GM06990 (cell line): Measurements from ENCODE around the gene VTN.

Experiments used
- DNase-seq: peaks from one replicate; pipeline ENCODE4 v3.0.0-alpha.2; 2011; ENCODE audit not compliant: insufficient read length; ENCODE audit errors: extremely low read depth
- H3K27me3 ChIP-seq: replicated peaks from 2 replicates; pipeline ENCODE4 v1.6.0; 2011; ENCODE audit warnings: low read length; ENCODE audit not compliant: control insufficient read depth, insufficient read depth
- H3K36me3 ChIP-seq: 2 replicates; pipeline ENCODE4 v1.5.1; 2011; ENCODE audit warnings: low read length; ENCODE audit not compliant: control insufficient read depth, insufficient read depth
- H3K4me3 ChIP-seq: replicated peaks from 2 replicates; pipeline ENCODE4 v1.5.1; 2011; ENCODE audit warnings: low read depth, mild to moderate bottlenecking, control low read depth, low read length
- TF ChIP-seq, protein P1 (sequence below): IDR thresholded peaks from 2 replicates; pipeline ENCODE4 v1.5.1; 2011; ENCODE audit warnings: low read length, control low read depth, mild to moderate bottlenecking, inconsistent platforms; ENCODE audit not compliant: insufficient read depth, poor library complexity, severe bottlenecking

Gene VTN

GRCh38 chr17:28404007-28404406, 33.9 kb upstream of the VTN start:
- H3K27me3 ChIP-seq, result no peaks in the 10 kb centered on the region
- peaks cover 2% of the 10 kb centered on the region for H3K36me3 ChIP-seq
- no peak overlapping the region for H3K4me3 ChIP-seq
- TF ChIP-seq, protein P1, sequence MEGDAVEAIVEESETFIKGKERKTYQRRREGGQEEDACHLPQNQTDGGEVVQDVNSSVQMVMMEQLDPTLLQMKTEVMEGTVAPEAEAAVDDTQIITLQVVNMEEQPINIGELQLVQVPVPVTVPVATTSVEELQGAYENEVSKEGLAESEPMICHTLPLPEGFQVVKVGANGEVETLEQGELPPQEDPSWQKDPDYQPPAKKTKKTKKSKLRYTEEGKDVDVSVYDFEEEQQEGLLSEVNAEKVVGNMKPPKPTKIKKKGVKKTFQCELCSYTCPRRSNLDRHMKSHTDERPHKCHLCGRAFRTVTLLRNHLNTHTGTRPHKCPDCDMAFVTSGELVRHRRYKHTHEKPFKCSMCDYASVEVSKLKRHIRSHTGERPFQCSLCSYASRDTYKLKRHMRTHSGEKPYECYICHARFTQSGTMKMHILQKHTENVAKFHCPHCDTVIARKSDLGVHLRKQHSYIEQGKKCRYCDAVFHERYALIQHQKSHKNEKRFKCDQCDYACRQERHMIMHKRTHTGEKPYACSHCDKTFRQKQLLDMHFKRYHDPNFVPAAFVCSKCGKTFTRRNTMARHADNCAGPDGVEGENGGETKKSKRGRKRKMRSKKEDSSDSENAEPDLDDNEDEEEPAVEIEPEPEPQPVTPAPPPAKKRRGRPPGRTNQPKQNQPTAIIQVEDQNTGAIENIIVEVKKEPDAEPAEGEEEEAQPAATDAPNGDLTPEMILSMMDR, result no peak
- no peak for DNase-seq

DNA sequence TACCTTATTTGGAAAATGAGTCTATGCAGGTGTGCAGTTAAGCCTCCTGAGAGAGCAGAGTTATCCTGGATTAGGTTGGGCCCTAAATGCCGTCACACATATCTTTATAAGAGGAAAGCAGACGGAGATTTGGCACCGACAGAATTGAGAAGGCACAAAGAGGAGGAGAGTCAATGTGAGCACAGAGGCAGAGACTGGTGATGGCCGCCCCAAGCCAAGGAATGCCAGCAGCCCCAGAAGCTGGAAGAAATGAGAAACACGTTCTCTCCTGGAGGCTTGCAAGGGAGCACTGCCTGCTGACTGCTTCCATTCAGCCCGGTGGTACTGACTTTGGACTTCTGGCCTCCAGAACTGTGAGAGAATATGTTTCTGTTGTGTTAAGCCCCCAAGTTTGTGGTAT, 32.7 kb upstream of the VTN start:
- DNase-seq, result no peak
- H3K27me3 ChIP-seq, result no peaks in the 10 kb centered on the region
- H3K4me3 ChIP-seq, result no peak overlapping the region
- TF ChIP-seq, protein P1, result no peak
- peaks cover 9% of the 10 kb centered on the region for H3K36me3 ChIP-seq

DNA sequence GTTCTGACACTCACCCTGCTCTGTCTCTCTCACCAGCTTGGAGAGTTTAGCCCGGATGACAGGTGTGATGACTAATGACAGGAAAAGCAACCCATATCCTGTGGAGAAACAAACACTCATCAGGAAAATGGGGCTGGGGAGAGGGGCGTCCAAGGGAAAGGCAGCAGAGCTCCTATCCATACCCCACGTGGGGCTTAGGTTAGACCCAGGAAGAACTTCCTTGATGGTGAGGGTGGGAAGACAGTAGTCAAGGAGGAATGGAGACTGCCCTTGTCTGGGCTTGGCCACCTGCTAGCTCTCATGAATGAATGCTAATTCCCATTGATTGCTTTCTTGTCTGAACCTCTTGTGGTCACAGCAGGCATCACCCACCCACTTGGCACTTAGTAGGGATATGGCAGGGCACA, 32.1 kb upstream of the VTN start:
- TF ChIP-seq, protein P1, result no peak
- DNase-seq, result no peak
- Histone ChIP-seq H3K27me3 (no peaks in the 10 kb centered on the region), H3K36me3 (peaks cover 10% of the 10 kb centered on the region), H3K4me3 (no peak overlapping the region)

DNA sequence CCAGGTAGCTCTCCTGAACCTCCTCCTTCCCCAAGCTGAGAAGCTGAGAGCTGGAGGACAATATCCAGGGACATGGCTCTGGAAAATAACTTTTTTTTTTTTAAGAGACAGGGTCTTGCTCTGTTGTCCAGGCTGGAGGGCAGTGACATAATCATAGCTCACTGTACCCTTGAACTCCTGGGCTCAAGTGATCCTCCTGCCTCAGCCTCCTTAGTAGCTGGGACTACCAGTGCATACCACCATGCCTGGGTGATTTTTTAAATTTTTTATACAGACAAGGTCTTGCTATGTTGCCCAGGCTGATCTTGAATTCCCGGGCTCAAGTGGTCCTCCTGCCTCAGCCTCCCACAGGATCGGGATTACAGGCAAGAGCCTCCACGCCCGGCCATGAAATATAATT, 29.7 kb upstream of the VTN start:
- H3K27me3 ChIP-seq, result no peaks in the 10 kb centered on the region
- TF ChIP-seq, protein P1, result no peak
- no peak for DNase-seq
- peaks cover 19% of the 10 kb centered on the region for H3K36me3 ChIP-seq
- H3K4me3 ChIP-seq, result no peak overlapping the region

DNA sequence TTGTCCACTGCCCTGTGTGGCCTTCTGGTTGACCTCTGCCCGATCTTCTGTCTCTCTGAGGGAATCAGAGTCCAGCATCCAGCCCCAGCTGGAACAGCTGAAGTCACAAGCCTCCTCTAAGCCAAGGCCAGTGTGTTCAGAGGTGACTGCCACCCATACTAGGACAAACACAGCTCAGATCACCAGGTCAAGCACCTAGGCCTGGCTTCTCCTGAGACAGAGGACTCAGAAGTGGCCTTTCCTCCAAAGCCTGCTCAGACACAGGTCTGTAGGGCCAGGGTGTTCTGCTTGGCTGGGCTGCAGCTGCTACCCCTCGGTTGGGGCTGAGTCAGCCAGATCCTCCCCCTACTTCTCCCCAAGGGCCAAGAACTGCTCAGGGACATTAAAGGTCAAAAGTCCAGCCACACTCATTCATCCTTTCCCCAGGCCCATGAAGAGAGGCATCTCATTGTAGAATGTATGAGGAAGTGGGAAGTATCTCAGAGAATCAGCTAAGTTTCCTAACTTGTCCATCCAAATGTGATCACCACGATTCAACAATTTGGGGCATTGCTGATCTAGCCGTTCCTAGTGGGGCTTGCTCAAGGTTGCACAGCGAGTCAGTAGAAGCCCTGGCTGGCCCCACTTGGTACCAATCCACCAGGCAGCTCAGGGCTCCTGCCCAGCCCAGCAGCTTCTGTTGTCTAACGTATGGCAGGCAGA, 28.3 kb upstream of the VTN start:
- Histone ChIP-seq H3K36me3 (peaks cover 21% of the 10 kb centered on the region), H3K4me3 (no peak overlapping the region), H3K27me3 (no peaks in the 10 kb centered on the region)
- TF ChIP-seq, protein P1, result no peak
- no peak for DNase-seq
